Urothelium cell line (cell line): ENCODE results near the gene PIWIL1.
A peak's percentile ranks its signal among the peaks of the same experiment; 100 is the strongest.

Experiments used
- DNase-seq: peaks from one replicate; pipeline ENCODE4 v3.0.0; 2011; ENCODE audit warnings: low spot score, mixed read lengths
- FAIRE-seq: peaks from 2 replicates; lab custom pipeline; 2011; peaks lifted over from hg19 to GRCh38; lab: Jason Lieb, UNC

PIWIL1 gene

GRCh38 chr12:130369816-130370215, 32.1 kb downstream of the PIWIL1 start:
- no peak for DNase-seq
- FAIRE-seq = no peak

GRCh38 chr12:130371296-130371695, 33.6 kb downstream of the PIWIL1 start:
- no peak for FAIRE-seq

GRCh38 chr12:130372936-130373335, 35.2 kb downstream of the PIWIL1 start:
- FAIRE-seq = no peak

More at GRCh38 chr12:130371296-130371695, 33.6 kb downstream of the PIWIL1 start:
- DNase-seq = no peak

GRCh38 chr12:130374083-130374482, 36.4 kb downstream of the PIWIL1 start:
- FAIRE-seq = no peak

More at GRCh38 chr12:130372936-130373335, 35.2 kb downstream of the PIWIL1 start:
- no peak for DNase-seq

GRCh38 chr12:130375296-130376287, 37.9 kb downstream of the PIWIL1 start:
- no peak for FAIRE-seq
- DNase-seq = peak; percentile 31

More at GRCh38 chr12:130374083-130374482, 36.4 kb downstream of the PIWIL1 start:
- DNase-seq = no peak

GRCh38 chr12:130382818-130383217, 45.1 kb downstream of the PIWIL1 start:
- DNase-seq (no peak), FAIRE-seq (no peak)

GRCh38 chr12:130384234-130384633, 46.5 kb downstream of the PIWIL1 start:
- DNase-seq (no peak), FAIRE-seq (no peak)

GRCh38 chr12:130385193-130385592, 47.5 kb downstream of the PIWIL1 start:
- FAIRE-seq (no peak), DNase-seq (no peak)

GRCh38 chr12:130391186-130391585, 53.5 kb downstream of the PIWIL1 start:
- DNase-seq = no peak
- FAIRE-seq = no peak

- no peak for DNase-seq
These were observed 57.2 kb downstream of the PIWIL1 start for GRCh38 chr12:130394906-130395305.

GRCh38 chr12:130396667-130397066, 59.0 kb downstream of the PIWIL1 start:
- DNase-seq = no peak
- no peak for FAIRE-seq

More at GRCh38 chr12:130394906-130395305, 57.2 kb downstream of the PIWIL1 start:
- FAIRE-seq = no peak

- FAIRE-seq (no peak), DNase-seq (no peak)
These were observed 60.6 kb downstream of the PIWIL1 start for GRCh38 chr12:130398100-130398848.

- no peak for FAIRE-seq
- DNase-seq = peak; percentile 27
These were observed 64.0 kb downstream of the PIWIL1 start for GRCh38 chr12:130401703-130402102.

- FAIRE-seq (no peak), DNase-seq (no peak)
These were observed 67.6 kb downstream of the PIWIL1 start for GRCh38 chr12:130405332-130405731.

GRCh38 chr12:130412384-130412783, 74.7 kb downstream of the PIWIL1 start:
- no peak for DNase-seq
- no peak for FAIRE-seq

- no peak for FAIRE-seq
- no peak for DNase-seq
These were observed 76.2 kb downstream of the PIWIL1 start for GRCh38 chr12:130413909-130414308.

GRCh38 chr12:130414381-130414780, 76.7 kb downstream of the PIWIL1 start:
- FAIRE-seq = no peak
- no peak for DNase-seq

GRCh38 chr12:130418251-130418650, 80.6 kb downstream of the PIWIL1 start:
- DNase-seq (no peak), FAIRE-seq (no peak)

- DNase-seq (no peak), FAIRE-seq (no peak)
These were observed 81.4 kb downstream of the PIWIL1 start for GRCh38 chr12:130419116-130419515.

- DNase-seq (no peak), FAIRE-seq (no peak)
These were observed 82.4 kb downstream of the PIWIL1 start for GRCh38 chr12:130420071-130420470.

- FAIRE-seq (no peak), DNase-seq (no peak)
These were observed 84.2 kb downstream of the PIWIL1 start for GRCh38 chr12:130421896-130422295.
